IgD-negative memory B cell (primary cell): Measurements from ENCODE around the gene PLA2G4B. TPM values are rescaled to one million over a fixed set of nuclear protein-coding genes. Genes with fewer than 3 reads are reported as not detected.

Source experiments
- H3K27ac Mint-ChIP-seq, 3 donors: one replicate each; pipeline ENCODE4 v1.8.0; 2020 to 2022; ENCODE audit warnings: mild to moderate bottlenecking in 3 of 3, mixed read lengths in 3 of 3, moderate library complexity in 1 of 3
- H3K27me3 Mint-ChIP-seq: one replicate; pipeline ENCODE4 v1.8.0; 2021; ENCODE audit warnings: mixed read lengths
- H3K36me3 Mint-ChIP-seq: one replicate; pipeline ENCODE4 v1.8.0; 2020; ENCODE audit warnings: mild to moderate bottlenecking, mixed read lengths
- H3K4me1 Mint-ChIP-seq, 3 donors: one replicate each; pipeline ENCODE4 v1.8.0; 2020 to 2022; ENCODE audit warnings: mixed read lengths in 3 of 3, mild to moderate bottlenecking in 1 of 3
- H3K4me3 Mint-ChIP-seq, 4 donors: one replicate each; pipeline ENCODE4 v1.8.0; 2020 to 2022; ENCODE audit warnings: mild to moderate bottlenecking in 4 of 4, mixed read lengths in 4 of 4, moderate library complexity in 3 of 4
- H3K9me3 Mint-ChIP-seq, 3 donors: one replicate each; pipeline ENCODE4 v1.8.0; 2020 to 2021; ENCODE audit warnings: mixed read lengths in 3 of 3, mild to moderate bottlenecking in 1 of 3
- polyA plus RNA-seq: library from polyadenylated mRNA; unstranded; fragments of 300-500 nt; fragmentation: Illumina TruSeq; gene quantifications from one replicate; pipeline ENCODE4 v1.2.3, GENCODE V29; 2021

PLA2G4B gene
- polyA plus RNA-seq, 1 donor from 2014 or later: 1.3 TPM

- H3K36me3 Mint-ChIP-seq: no peaks in the 10 kb centered on the region
- H3K4me1 Mint-ChIP-seq: peaks cover 12 to 22% (median 18%) of the 10 kb centered on the region in 3 donors
- no peak overlapping the region for H3K4me3 Mint-ChIP-seq
- no peaks in the 10 kb centered on the region for H3K27me3 Mint-ChIP-seq
- no peaks in the 10 kb centered on the region for H3K9me3 Mint-ChIP-seq
- peak overlapping the region; percentile 88 to 98 (median 97) for H3K27ac Mint-ChIP-seq
Observed at GRCh38 chr15:41896566-41896965, 57.9 kb downstream of the PLA2G4B start.

DNA sequence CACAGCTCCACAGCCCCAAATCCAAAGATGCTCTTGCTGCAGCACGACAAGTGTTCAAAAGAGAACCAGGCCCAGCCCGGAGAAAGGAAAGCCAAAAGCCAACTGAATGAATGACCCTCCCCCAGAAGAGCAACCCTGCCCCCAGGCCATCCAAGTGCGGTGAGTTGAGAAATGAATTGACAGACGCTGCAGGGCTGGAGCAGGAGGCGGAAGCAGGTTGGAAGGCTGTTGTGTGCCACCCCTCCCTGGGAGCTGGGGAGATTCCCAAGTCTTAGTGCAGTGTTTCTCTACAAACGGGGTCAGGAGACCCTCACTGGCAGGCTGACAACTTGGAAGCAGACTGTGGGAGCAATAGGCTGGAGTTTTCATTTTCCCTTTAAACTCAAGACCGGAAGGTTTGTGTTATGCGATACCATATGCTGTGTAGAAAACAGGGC lies 58.7 kb downstream of the PLA2G4B start:
- Mint-ChIP-seq H3K36me3 (no peaks in the 10 kb centered on the region), H3K27me3 (no peaks in the 10 kb centered on the region), H3K4me3 (peak overlapping the region in 1 of 4 donors; percentile 10), H3K4me1 (peaks cover 12 to 20% (median 18%) of the 10 kb centered on the region in 3 donors), H3K9me3 (no peaks in the 10 kb centered on the region), H3K27ac (peak overlapping the region; percentile 88 to 98 (median 97))

Other genes with a start within 250 kb of the PLA2G4B start
- 17.8 TPM for gene MGA, start 178.4 kb upstream of the PLA2G4B start, polyA plus RNA-seq
- 2.7 TPM for gene MAPKBP1, start 64.4 kb upstream of the PLA2G4B start, polyA plus RNA-seq
- gene JMJD7, start 10.8 kb upstream of the PLA2G4B start, polyA plus RNA-seq: 15.6 TPM
- not detected for gene SPTBN5, start 55.2 kb downstream of the PLA2G4B start, polyA plus RNA-seq
- 3.8 TPM for gene EHD4, start 133.7 kb downstream of the PLA2G4B start, polyA plus RNA-seq
- gene PLA2G4E, start 182.2 kb downstream of the PLA2G4B start, polyA plus RNA-seq: not detected